ENCODE data around the gene UNC119.

Gene UNC119

DNA sequence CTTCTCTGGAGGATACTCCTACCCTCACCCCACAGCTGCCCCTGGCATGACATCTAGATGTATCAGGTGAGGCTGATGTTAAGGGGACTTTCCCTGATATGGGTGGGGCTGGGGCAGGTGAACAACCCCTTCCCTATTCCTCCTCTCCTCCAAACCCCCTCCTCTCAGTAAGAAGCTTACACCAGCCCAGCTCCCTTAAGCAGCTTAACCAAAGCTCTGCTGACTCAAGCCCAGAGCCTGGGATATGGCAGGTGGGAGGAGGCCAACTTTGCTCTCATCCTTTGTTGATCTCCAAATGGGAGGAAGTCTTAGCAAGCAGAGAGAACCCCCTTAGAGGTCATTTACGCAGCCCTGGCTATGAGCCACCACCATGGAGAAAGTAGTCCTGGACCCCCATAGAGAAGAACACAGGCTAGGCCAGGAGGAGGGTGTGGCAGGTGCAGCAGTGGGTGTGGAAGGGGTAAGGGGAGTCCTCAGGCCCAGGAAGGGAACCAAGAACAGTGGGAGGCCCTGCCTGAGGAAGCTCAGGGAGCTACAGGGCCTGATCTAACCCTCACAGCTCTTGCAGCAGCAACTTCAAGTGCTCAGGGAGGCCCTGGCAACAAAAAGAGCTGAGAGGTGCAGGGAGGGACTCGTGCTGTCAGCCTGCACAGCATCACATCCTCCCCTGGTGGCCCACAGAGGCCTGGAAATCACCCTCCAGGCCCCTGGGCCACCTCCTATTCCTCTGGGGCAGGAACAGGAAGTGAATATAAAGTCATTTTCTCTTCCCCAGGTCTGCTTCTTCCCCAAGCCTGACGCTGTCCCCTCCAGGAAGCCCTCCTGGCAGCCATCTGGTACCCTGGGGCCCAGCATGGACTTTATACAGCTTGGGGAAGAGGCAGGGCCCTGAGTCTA lies 2.9 kb downstream of the UNC119 start:
- Histone ChIP-seq H3K4me3 (ENCODE audit: low read depth, low read length, poor library complexity, severe bottlenecking) (no peak overlapping the region), H3K27ac (ENCODE audit: low read depth, low read length, poor library complexity, severe bottlenecking) (no peak overlapping the region), H3K36me3 (ENCODE audit: insufficient read depth, low read length) (peaks cover 14% of the 10 kb centered on the region), H3K9me3 (ENCODE audit: low read length) (no peaks in the 10 kb centered on the region), H3K79me2 (ENCODE audit: insufficient read depth, low read length) (no peaks in the 10 kb centered on the region), H3F3A (ENCODE audit: insufficient read depth, low read length) (no peaks in the 10 kb centered on the region), H2AFZ (ENCODE audit: low read length) (no peak overlapping the region), H3K27me3 (ENCODE audit: insufficient read depth, low read length) (no peaks in the 10 kb centered on the region), H3K4me1 (ENCODE audit: insufficient read depth, low read length, severe bottlenecking) (peaks cover 15% of the 10 kb centered on the region), H3K9ac (ENCODE audit: low read length) (no peak overlapping the region), H3K9me2 (ENCODE audit: low read depth, low read length) (no peaks in the 10 kb centered on the region), H4K20me1 (ENCODE audit: insufficient read depth, low read length) (no peaks in the 10 kb centered on the region), H3K4me2 (ENCODE audit: low read length) (no peak overlapping the region)
- TF ChIP-seq, protein P1, sequence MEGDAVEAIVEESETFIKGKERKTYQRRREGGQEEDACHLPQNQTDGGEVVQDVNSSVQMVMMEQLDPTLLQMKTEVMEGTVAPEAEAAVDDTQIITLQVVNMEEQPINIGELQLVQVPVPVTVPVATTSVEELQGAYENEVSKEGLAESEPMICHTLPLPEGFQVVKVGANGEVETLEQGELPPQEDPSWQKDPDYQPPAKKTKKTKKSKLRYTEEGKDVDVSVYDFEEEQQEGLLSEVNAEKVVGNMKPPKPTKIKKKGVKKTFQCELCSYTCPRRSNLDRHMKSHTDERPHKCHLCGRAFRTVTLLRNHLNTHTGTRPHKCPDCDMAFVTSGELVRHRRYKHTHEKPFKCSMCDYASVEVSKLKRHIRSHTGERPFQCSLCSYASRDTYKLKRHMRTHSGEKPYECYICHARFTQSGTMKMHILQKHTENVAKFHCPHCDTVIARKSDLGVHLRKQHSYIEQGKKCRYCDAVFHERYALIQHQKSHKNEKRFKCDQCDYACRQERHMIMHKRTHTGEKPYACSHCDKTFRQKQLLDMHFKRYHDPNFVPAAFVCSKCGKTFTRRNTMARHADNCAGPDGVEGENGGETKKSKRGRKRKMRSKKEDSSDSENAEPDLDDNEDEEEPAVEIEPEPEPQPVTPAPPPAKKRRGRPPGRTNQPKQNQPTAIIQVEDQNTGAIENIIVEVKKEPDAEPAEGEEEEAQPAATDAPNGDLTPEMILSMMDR (IDR thresholded peaks at IDR 0.05; ENCODE audit: low read length), result no peak
- no peak for TF ChIP-seq EZH2 (IDR thresholded peaks at IDR 0.05; ENCODE audit: borderline replicate concordance, low read length)

- peaks cover 15% of the 10 kb centered on the region for H3K4me1 ChIP-seq (ENCODE audit: insufficient read depth, low read length, severe bottlenecking)
Observed at GRCh38 chr17:28548417-28549130, 3.9 kb downstream of the UNC119 start.

GRCh38 chr17:28547623-28548416 lies 4.6 kb downstream of the UNC119 start:
- peak overlapping the region; percentile 58 for H3K9ac ChIP-seq (ENCODE audit: low read length)

More at GRCh38 chr17:28548417-28549130, 3.9 kb downstream of the UNC119 start:
- H3K9ac ChIP-seq (ENCODE audit: low read length), result no peak overlapping the region
- H3K9me3 ChIP-seq (ENCODE audit: low read length), result no peaks in the 10 kb centered on the region
- H3K36me3 ChIP-seq (ENCODE audit: insufficient read depth, low read length), result peaks cover 5% of the 10 kb centered on the region; the same call in 1 of the 2 replicates
- TF ChIP-seq, protein P1 (IDR thresholded peaks at IDR 0.05; ENCODE audit: low read length), result peak; percentile 15; the same call in 1 of the 2 replicates
- no peak for TF ChIP-seq EZH2 (IDR thresholded peaks at IDR 0.05; ENCODE audit: borderline replicate concordance, low read length)
- H4K20me1 ChIP-seq (ENCODE audit: insufficient read depth, low read length), result no peaks in the 10 kb centered on the region
- no peak overlapping the region for H2AFZ ChIP-seq (ENCODE audit: low read length)
- no peaks in the 10 kb centered on the region for H3K27me3 ChIP-seq (ENCODE audit: insufficient read depth, low read length)
- H3F3A ChIP-seq (ENCODE audit: insufficient read depth, low read length), result no peaks in the 10 kb centered on the region
- H3K4me3 ChIP-seq (ENCODE audit: low read depth, low read length, poor library complexity, severe bottlenecking), result no peak overlapping the region
- peak overlapping the region; percentile 72 for H3K4me2 ChIP-seq (ENCODE audit: low read length)
- no peak overlapping the region for H3K27ac ChIP-seq (ENCODE audit: low read depth, low read length, poor library complexity, severe bottlenecking)
- H3K9me2 ChIP-seq (ENCODE audit: low read depth, low read length), result no peaks in the 10 kb centered on the region
- H3K79me2 ChIP-seq (ENCODE audit: insufficient read depth, low read length), result no peaks in the 10 kb centered on the region

More at GRCh38 chr17:28547623-28548416, 4.6 kb downstream of the UNC119 start:
- H3K9me3 ChIP-seq (ENCODE audit: low read length), result no peaks in the 10 kb centered on the region
- peak overlapping the region; percentile 56 for H3K4me3 ChIP-seq (ENCODE audit: low read depth, low read length, poor library complexity, severe bottlenecking)
- H3F3A ChIP-seq (ENCODE audit: insufficient read depth, low read length), result no peaks in the 10 kb centered on the region
- peaks cover 15% of the 10 kb centered on the region for H3K4me1 ChIP-seq (ENCODE audit: insufficient read depth, low read length, severe bottlenecking)
- no peaks in the 10 kb centered on the region for H3K27me3 ChIP-seq (ENCODE audit: insufficient read depth, low read length)
- H3K36me3 ChIP-seq (ENCODE audit: insufficient read depth, low read length), result no peaks in the 10 kb centered on the region
- no peaks in the 10 kb centered on the region for H4K20me1 ChIP-seq (ENCODE audit: insufficient read depth, low read length)
- H3K9me2 ChIP-seq (ENCODE audit: low read depth, low read length), result no peaks in the 10 kb centered on the region
- H2AFZ ChIP-seq (ENCODE audit: low read length), result peak overlapping the region; percentile 81; the same call in 1 of the 2 replicates
- TF ChIP-seq, protein P1 (IDR thresholded peaks at IDR 0.05; ENCODE audit: low read length), result peak; percentile 99
- TF ChIP-seq EZH2 (IDR thresholded peaks at IDR 0.05; ENCODE audit: borderline replicate concordance, low read length), result no peak
- no peaks in the 10 kb centered on the region for H3K79me2 ChIP-seq (ENCODE audit: insufficient read depth, low read length)
- peak overlapping the region; percentile 72 for H3K4me2 ChIP-seq (ENCODE audit: low read length)
- H3K27ac ChIP-seq (ENCODE audit: low read depth, low read length, poor library complexity, severe bottlenecking), result peak overlapping the region; percentile 59

Measured in OCI-LY1 (cell line).